Chondrocyte (in vitro differentiated cells): ENCODE results near the gene PLRG1. TPM values are rescaled to one million over a fixed set of nuclear protein-coding genes. Genes with fewer than 3 reads are reported as not detected.

Experiments
- DNase-seq: peaks from one replicate; pipeline ENCODE4 v3.0.0; 2021; ENCODE audit warnings: mixed read lengths, low spot score
- H3K27ac Mint-ChIP-seq: one replicate; pipeline ENCODE4 v1.8.0; 2021; ENCODE audit warnings: mild to moderate bottlenecking, moderate library complexity, mixed read lengths; ENCODE audit not compliant: unreplicated experiment
- H3K27me3 Mint-ChIP-seq: 2 replicates; pipeline ENCODE4 v1.8.0; 2021; ENCODE audit warnings: low read depth, mixed read lengths
- H3K36me3 Mint-ChIP-seq: 2 replicates; pipeline ENCODE4 v1.8.0; 2021; ENCODE audit warnings: low read depth, mixed read lengths
- H3K4me1 Mint-ChIP-seq: 2 replicates; pipeline ENCODE4 v1.8.0; 2021; ENCODE audit warnings: low read depth, mild to moderate bottlenecking, mixed read lengths
- H3K4me3 Mint-ChIP-seq: one replicate; pipeline ENCODE4 v1.8.0; 2021; ENCODE audit warnings: mild to moderate bottlenecking, moderate library complexity, mixed read lengths; ENCODE audit not compliant: unreplicated experiment
- H3K9me3 Mint-ChIP-seq: 2 replicates; pipeline ENCODE4 v1.8.0; 2021; ENCODE audit warnings: low read depth, mixed read lengths
- total RNA-seq: library from RNA; stranded (reverse); gene quantifications from 3 replicates; pipeline ENCODE4 v1.2.1, GENCODE V29; 2021
- TF ChIP-seq, protein P1 (sequence below): fragments of 200-600 bp; sonication (generic); IDR thresholded peaks from 2 replicates; pipeline ENCODE4 v1.5.0; 2021; ENCODE audit warnings: antibody characterized with exemption, mild to moderate bottlenecking, moderate library complexity

PLRG1 gene
- total RNA-seq, 1 donor from 2014 or later = 70.3 TPM

DNA sequence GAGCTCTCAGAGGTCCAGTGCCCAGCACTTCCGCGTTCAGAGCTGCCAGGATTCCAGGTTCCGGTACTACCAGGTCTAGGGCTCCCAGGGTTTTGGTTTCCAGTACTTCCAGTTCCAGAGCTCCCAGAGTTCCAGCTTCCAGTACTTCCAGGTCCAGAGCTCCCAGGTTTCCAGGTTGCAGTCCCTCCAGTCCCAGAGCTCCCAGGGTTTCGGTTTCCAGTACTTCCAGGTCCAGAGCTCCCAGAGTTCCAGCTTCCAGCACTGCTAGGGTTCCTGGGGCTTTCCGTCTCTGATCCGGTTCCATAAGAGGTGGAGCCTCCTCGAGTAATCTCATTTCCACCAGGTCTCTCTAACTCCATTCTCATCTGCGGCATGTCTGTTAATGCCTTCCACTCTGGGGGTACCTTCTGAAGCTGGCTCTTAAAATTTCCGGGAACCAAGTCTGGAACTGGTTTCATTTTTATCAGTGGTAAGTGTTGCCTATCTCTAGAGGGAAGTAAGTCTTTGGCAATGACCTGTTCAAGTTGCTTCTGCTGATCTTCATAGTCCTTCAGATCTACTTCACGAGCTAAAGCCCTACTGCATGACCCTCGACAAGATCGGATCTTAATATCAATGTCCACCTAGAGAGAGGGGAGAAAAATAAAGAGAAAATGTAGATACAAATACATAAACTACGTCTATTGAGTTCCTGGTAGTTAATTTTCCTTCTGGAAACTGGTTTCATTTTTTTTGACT is 36.3 kb upstream of the PLRG1 start:
- H3K9me3 Mint-ChIP-seq = peaks cover 3% of the 10 kb centered on the region
- no peaks in the 10 kb centered on the region for H3K36me3 Mint-ChIP-seq
- no peaks in the 10 kb centered on the region for H3K4me1 Mint-ChIP-seq
- H3K27me3 Mint-ChIP-seq = peaks cover 40% of the 10 kb centered on the region
- TF ChIP-seq, protein P1, sequence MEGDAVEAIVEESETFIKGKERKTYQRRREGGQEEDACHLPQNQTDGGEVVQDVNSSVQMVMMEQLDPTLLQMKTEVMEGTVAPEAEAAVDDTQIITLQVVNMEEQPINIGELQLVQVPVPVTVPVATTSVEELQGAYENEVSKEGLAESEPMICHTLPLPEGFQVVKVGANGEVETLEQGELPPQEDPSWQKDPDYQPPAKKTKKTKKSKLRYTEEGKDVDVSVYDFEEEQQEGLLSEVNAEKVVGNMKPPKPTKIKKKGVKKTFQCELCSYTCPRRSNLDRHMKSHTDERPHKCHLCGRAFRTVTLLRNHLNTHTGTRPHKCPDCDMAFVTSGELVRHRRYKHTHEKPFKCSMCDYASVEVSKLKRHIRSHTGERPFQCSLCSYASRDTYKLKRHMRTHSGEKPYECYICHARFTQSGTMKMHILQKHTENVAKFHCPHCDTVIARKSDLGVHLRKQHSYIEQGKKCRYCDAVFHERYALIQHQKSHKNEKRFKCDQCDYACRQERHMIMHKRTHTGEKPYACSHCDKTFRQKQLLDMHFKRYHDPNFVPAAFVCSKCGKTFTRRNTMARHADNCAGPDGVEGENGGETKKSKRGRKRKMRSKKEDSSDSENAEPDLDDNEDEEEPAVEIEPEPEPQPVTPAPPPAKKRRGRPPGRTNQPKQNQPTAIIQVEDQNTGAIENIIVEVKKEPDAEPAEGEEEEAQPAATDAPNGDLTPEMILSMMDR = no peak
- no peak overlapping the region for H3K27ac Mint-ChIP-seq
- DNase-seq = no peak
- H3K4me3 Mint-ChIP-seq = no peak overlapping the region

DNA sequence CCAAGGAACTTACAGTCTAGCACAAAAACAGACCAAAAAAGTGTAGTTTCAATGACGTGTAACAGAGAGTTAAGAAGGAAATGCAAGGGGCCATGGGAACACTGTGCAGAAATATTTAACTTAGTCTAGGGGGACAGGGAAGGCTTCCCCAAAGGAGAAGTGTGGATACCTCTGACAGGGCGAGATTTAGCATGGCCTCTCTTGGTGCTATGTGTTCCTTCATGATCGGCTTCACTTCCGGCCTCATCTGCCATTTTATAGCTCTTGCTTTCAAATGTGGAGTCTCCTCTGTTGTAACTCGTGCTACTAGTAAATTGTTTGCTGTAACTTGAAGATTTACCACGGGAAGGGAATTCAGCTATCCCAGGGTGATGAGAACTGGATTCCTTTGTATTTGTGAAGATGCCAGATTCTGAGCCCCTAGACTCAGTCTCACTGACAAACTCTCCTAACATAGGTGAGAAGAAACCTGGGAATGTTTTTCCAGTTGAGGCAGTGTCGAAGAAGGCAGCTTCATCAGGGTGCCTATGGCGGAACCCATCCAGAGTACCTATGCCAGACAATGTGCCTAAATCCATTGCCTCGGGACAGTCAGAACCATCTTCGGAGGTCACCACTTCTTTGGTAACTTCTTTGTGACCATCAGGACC is 35.3 kb upstream of the PLRG1 start:
- H3K4me1 Mint-ChIP-seq = no peaks in the 10 kb centered on the region
- peaks cover 3% of the 10 kb centered on the region for H3K9me3 Mint-ChIP-seq
- H3K4me3 Mint-ChIP-seq = no peak overlapping the region
- H3K36me3 Mint-ChIP-seq = no peaks in the 10 kb centered on the region
- TF ChIP-seq, protein P1 = no peak
- peaks cover 43% of the 10 kb centered on the region for H3K27me3 Mint-ChIP-seq
- DNase-seq = no peak
- H3K27ac Mint-ChIP-seq = no peak overlapping the region

DNA sequence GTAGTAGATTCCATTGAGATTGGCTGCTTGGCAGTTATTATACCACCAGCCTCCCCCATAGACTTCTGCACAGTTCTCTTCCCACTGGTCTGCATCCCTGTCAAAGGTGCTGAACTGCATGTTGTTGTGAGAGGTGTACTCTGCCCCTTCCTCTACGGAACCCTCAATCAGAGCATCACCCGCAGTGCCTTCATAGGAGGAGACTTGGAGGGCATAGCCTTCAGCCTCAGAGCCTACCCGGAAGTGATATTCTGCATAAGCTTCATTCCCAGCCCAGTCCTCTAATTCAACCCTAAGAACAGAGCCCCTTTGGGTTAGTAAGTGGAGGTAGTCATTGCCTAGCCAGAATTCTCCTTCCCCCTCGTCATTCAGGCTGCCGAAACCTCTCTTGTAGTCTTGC is 34.1 kb upstream of the PLRG1 start:
- TF ChIP-seq, protein P1 = no peak
- no peak overlapping the region for H3K4me3 Mint-ChIP-seq
- no peak overlapping the region for H3K27ac Mint-ChIP-seq
- H3K27me3 Mint-ChIP-seq = peaks cover 42% of the 10 kb centered on the region
- peaks cover 3% of the 10 kb centered on the region for H3K9me3 Mint-ChIP-seq
- no peaks in the 10 kb centered on the region for H3K36me3 Mint-ChIP-seq
- H3K4me1 Mint-ChIP-seq = no peaks in the 10 kb centered on the region
- DNase-seq = no peak

DNA sequence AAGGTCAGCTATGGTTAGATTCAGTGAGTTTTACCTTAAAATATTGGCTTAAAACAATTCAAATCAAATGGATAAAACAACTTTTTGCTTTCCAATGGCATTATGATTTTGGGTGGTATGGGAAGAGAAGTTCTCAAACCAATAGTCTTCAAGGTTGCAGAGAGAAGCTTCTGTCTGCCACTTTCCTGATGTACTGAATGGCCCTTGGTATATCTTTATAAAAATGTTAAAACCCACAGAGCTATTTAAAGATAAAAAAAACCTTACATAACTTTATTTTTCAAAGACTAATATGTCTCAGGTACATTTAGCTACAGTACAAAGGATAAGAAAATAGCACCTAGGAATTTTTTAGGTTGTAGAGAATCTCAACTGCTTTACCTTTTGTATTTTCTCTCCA is 33.5 kb upstream of the PLRG1 start:
- H3K27ac Mint-ChIP-seq = no peak overlapping the region

DNA sequence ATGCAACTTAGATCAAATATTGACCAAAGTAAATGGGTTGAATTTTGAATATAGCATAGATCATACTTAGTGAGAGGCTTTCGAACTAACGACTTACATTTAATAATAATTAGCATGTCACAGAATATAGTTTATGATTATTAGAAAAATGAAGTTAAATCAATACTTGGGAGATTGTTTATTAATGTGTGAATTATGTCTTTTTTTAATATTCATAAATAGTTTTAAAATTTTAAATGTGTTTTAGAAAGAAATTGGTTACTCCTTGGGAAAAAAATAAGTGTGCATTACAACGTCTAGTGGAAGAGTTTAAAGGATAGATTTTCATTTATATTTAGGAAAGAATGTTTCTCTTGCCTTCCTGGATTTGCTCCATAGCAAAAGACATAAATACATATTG is 33.0 kb upstream of the PLRG1 start:
- H3K4me3 Mint-ChIP-seq = no peak overlapping the region
- peaks cover 39% of the 10 kb centered on the region for H3K27me3 Mint-ChIP-seq
- TF ChIP-seq, protein P1 = no peak
- peaks cover 3% of the 10 kb centered on the region for H3K9me3 Mint-ChIP-seq
- H3K27ac Mint-ChIP-seq = no peak overlapping the region
- H3K36me3 Mint-ChIP-seq = no peaks in the 10 kb centered on the region
- no peaks in the 10 kb centered on the region for H3K4me1 Mint-ChIP-seq
- no peak for DNase-seq

More for the DNA sequence above, 33.5 kb upstream of the PLRG1 start:
- Mint-ChIP-seq H3K36me3 (no peaks in the 10 kb centered on the region), H3K27me3 (peaks cover 42% of the 10 kb centered on the region), H3K9me3 (peaks cover 3% of the 10 kb centered on the region), H3K4me1 (no peaks in the 10 kb centered on the region), H3K4me3 (no peak overlapping the region)
- DNase-seq = no peak
- TF ChIP-seq, protein P1 = no peak
